Measurements from ENCODE around the gene NT5M. TPM values are rescaled to one million over a fixed set of nuclear protein-coding genes. Genes with fewer than 3 reads are reported as not detected.

NT5M gene
- polyA plus RNA-seq, 1 donor, result 3.1 TPM

- Histone ChIP-seq H3K9me3 (ENCODE audit: control insufficient read depth, low read depth, low read length) (no peaks in the 10 kb centered on the region), H3K36me3 (ENCODE audit: control insufficient read depth, insufficient read depth, low read length) (no peaks in the 10 kb centered on the region), H3K4me1 (ENCODE audit: control insufficient read depth, insufficient read depth, low read length) (peaks cover 7% of the 10 kb centered on the region), H3K4me3 (ENCODE audit: low read length) (no peak overlapping the region), H3K27ac (ENCODE audit: low read length) (no peak overlapping the region), H3K27me3 (ENCODE audit: control insufficient read depth, insufficient read depth, low read length) (no peaks in the 10 kb centered on the region)
- no peak for DNase-seq
- WGBS (ENCODE audit: insufficient coverage, low lambda C conversion rate), result no CpG with 5 or more reads among the region's 12 CpGs
These were observed 62.4 kb downstream of the NT5M start for GRCh38 chr17:17365476-17366110.

- H3K4me1 ChIP-seq (ENCODE audit: control insufficient read depth, insufficient read depth, low read length), result peaks cover 12% of the 10 kb centered on the region
- no peak for DNase-seq
- no CpG with 5 or more reads among the region's 1 CpG for WGBS (ENCODE audit: insufficient coverage, low lambda C conversion rate)
- no peak overlapping the region for H3K27ac ChIP-seq (ENCODE audit: low read length)
- no peaks in the 10 kb centered on the region for H3K36me3 ChIP-seq (ENCODE audit: control insufficient read depth, insufficient read depth, low read length)
- H3K27me3 ChIP-seq (ENCODE audit: control insufficient read depth, insufficient read depth, low read length), result no peaks in the 10 kb centered on the region
- H3K9me3 ChIP-seq (ENCODE audit: control insufficient read depth, low read depth, low read length), result no peaks in the 10 kb centered on the region
- H3K4me3 ChIP-seq (ENCODE audit: low read length), result no peak overlapping the region
These were observed 63.1 kb downstream of the NT5M start for GRCh38 chr17:17366235-17366634.

DNA sequence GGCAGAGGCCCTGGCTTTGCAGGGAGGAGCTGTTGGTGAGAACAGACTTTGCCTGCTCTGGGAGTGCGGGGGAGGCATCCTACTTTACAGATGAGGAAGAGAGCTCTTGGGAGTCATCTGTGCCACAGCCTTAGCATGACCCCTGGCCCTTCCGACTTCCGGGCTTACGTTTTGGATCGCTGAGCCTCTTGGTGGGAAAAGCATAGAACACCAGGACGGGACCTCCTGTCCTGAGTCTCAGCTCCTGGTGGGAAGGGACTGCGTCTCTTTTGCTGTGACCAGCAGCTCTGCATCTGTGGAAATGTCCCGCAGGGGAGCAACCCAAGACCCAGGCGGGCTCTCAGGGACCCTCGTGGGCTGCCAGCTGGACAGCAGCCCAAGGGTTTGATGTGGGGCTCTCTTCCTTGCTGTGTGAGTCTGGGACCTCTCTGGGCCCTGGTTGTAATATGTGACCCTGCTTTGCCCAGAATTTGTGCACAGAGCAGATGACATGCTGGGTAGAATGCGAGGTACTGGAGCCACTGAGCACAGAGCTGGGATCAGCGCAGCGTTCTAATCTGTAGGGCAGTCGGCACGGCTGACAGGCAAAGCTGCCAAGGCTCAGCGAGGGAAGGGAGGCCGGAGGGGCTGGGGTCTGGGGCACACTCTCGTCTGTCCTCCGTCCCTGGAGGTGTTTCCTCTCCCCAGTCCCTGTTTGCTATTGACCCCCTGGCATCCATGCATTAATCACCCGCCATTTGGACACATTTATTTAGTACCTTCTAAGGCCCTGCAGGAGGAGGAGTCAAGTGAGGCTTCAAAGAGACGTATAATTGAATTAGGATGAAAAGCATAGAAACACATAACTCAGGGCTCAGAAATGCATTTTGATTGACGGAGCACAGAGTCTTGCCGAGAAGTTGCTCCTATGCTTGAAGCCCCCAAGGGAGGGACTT is 64.0 kb downstream of the NT5M start:
- H3K4me1 ChIP-seq (ENCODE audit: control insufficient read depth, insufficient read depth, low read length), result peaks cover 13% of the 10 kb centered on the region
- H3K4me3 ChIP-seq (ENCODE audit: low read length), result no peak overlapping the region
- H3K27me3 ChIP-seq (ENCODE audit: control insufficient read depth, insufficient read depth, low read length), result no peaks in the 10 kb centered on the region
- no peaks in the 10 kb centered on the region for H3K9me3 ChIP-seq (ENCODE audit: control insufficient read depth, low read depth, low read length)
- no peaks in the 10 kb centered on the region for H3K36me3 ChIP-seq (ENCODE audit: control insufficient read depth, insufficient read depth, low read length)
- no peak for DNase-seq
- 100% methylated on average over 1 of the region's 23 CpGs for WGBS (ENCODE audit: insufficient coverage, low lambda C conversion rate)
- no peak overlapping the region for H3K27ac ChIP-seq (ENCODE audit: low read length)

GRCh38 chr17:17367931-17368330 is 64.8 kb downstream of the NT5M start:
- Histone ChIP-seq H3K9me3 (ENCODE audit: control insufficient read depth, low read depth, low read length) (no peaks in the 10 kb centered on the region), H3K27me3 (ENCODE audit: control insufficient read depth, insufficient read depth, low read length) (no peaks in the 10 kb centered on the region), H3K4me3 (ENCODE audit: low read length) (no peak overlapping the region), H3K4me1 (ENCODE audit: control insufficient read depth, insufficient read depth, low read length) (peaks cover 13% of the 10 kb centered on the region), H3K36me3 (ENCODE audit: control insufficient read depth, insufficient read depth, low read length) (no peaks in the 10 kb centered on the region), H3K27ac (ENCODE audit: low read length) (no peak overlapping the region)
- WGBS (ENCODE audit: insufficient coverage, low lambda C conversion rate), result no CpG with 5 or more reads among the region's 5 CpGs
- DNase-seq, result no peak

GRCh38 chr17:17370711-17371110 is 67.5 kb downstream of the NT5M start:
- no peaks in the 10 kb centered on the region for H3K36me3 ChIP-seq (ENCODE audit: control insufficient read depth, insufficient read depth, low read length)
- DNase-seq, result no peak
- H3K4me1 ChIP-seq (ENCODE audit: control insufficient read depth, insufficient read depth, low read length), result peaks cover 13% of the 10 kb centered on the region
- WGBS (ENCODE audit: insufficient coverage, low lambda C conversion rate), result no CpG with 5 or more reads among the region's 6 CpGs
- no peaks in the 10 kb centered on the region for H3K9me3 ChIP-seq (ENCODE audit: control insufficient read depth, low read depth, low read length)
- H3K27ac ChIP-seq (ENCODE audit: low read length), result no peak overlapping the region
- no peaks in the 10 kb centered on the region for H3K27me3 ChIP-seq (ENCODE audit: control insufficient read depth, insufficient read depth, low read length)
- no peak overlapping the region for H3K4me3 ChIP-seq (ENCODE audit: low read length)

- no peaks in the 10 kb centered on the region for H3K9me3 ChIP-seq (ENCODE audit: control insufficient read depth, low read depth, low read length)
- no peak overlapping the region for H3K4me3 ChIP-seq (ENCODE audit: low read length)
- peaks cover 13% of the 10 kb centered on the region for H3K4me1 ChIP-seq (ENCODE audit: control insufficient read depth, insufficient read depth, low read length)
- WGBS (ENCODE audit: insufficient coverage, low lambda C conversion rate), result no CpG with 5 or more reads among the region's 11 CpGs
- DNase-seq, result no peak
- no peaks in the 10 kb centered on the region for H3K36me3 ChIP-seq (ENCODE audit: control insufficient read depth, insufficient read depth, low read length)
- H3K27ac ChIP-seq (ENCODE audit: low read length), result no peak overlapping the region
- no peaks in the 10 kb centered on the region for H3K27me3 ChIP-seq (ENCODE audit: control insufficient read depth, insufficient read depth, low read length)
These were observed 69.8 kb downstream of the NT5M start for GRCh38 chr17:17372856-17373520.

DNA sequence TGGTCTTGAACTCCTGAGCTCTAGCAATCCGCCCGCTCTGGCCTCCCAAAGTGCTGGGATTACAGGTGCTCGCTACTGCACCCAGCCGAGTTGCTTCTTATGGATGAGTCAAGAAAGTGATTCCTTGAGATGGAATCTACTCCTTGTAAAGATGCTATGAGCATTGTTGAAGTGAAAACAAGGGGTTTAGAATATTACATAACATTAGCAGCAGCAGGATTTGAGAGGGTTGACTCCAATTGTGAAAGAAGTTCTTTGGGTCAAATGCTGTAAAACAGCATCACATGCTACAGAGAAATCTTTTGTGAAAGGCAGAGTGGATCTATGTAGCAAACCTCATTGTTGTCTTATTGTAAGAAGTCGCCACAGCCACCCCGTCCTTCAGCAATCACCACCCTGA is 72.7 kb downstream of the NT5M start:
- no peaks in the 10 kb centered on the region for H3K36me3 ChIP-seq (ENCODE audit: control insufficient read depth, insufficient read depth, low read length)
- H3K27ac ChIP-seq (ENCODE audit: low read length), result no peak overlapping the region
- H3K9me3 ChIP-seq (ENCODE audit: control insufficient read depth, low read depth, low read length), result no peaks in the 10 kb centered on the region
- DNase-seq, result no peak
- H3K4me3 ChIP-seq (ENCODE audit: low read length), result no peak overlapping the region
- peaks cover 15% of the 10 kb centered on the region for H3K27me3 ChIP-seq (ENCODE audit: control insufficient read depth, insufficient read depth, low read length)
- no CpG with 5 or more reads among the region's 6 CpGs for WGBS (ENCODE audit: insufficient coverage, low lambda C conversion rate)
- H3K4me1 ChIP-seq (ENCODE audit: control insufficient read depth, insufficient read depth, low read length), result peaks cover 4% of the 10 kb centered on the region

DNA sequence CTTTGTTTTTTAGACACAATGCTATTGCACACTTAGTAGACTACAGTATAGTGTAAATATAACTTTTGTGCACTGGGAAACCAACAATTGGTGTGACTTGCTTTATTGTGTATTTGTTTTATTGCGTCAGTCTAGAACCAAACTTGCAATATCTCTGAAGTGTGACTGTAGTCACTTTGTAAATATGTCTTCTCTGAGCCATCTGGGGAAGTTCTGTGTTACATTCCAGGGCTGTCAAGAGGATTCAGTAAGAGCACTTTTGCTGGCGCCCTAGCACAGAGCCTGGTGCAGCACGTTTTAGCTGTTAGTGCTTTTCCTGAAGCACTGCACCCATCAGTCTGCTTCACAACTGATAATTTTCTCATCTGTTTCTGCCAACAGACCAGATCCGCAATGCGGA is 73.2 kb downstream of the NT5M start:
- DNase-seq, result no peak
- 80% methylated on average over 1 of the region's 5 CpGs for WGBS (ENCODE audit: insufficient coverage, low lambda C conversion rate)
- H3K36me3 ChIP-seq (ENCODE audit: control insufficient read depth, insufficient read depth, low read length), result no peaks in the 10 kb centered on the region
- H3K9me3 ChIP-seq (ENCODE audit: control insufficient read depth, low read depth, low read length), result no peaks in the 10 kb centered on the region
- no peaks in the 10 kb centered on the region for H3K4me1 ChIP-seq (ENCODE audit: control insufficient read depth, insufficient read depth, low read length)
- H3K4me3 ChIP-seq (ENCODE audit: low read length), result no peak overlapping the region
- peaks cover 19% of the 10 kb centered on the region for H3K27me3 ChIP-seq (ENCODE audit: control insufficient read depth, insufficient read depth, low read length)
- H3K27ac ChIP-seq (ENCODE audit: low read length), result no peak overlapping the region

GRCh38 chr17:17377071-17377967 is 74.1 kb downstream of the NT5M start:
- Histone ChIP-seq H3K27ac (ENCODE audit: low read length) (no peak overlapping the region), H3K9me3 (ENCODE audit: control insufficient read depth, low read depth, low read length) (no peaks in the 10 kb centered on the region), H3K4me3 (ENCODE audit: low read length) (no peak overlapping the region), H3K4me1 (ENCODE audit: control insufficient read depth, insufficient read depth, low read length) (no peaks in the 10 kb centered on the region), H3K27me3 (ENCODE audit: control insufficient read depth, insufficient read depth, low read length) (peaks cover 22% of the 10 kb centered on the region), H3K36me3 (ENCODE audit: control insufficient read depth, insufficient read depth, low read length) (no peaks in the 10 kb centered on the region)
- 90% methylated on average over 3 of the region's 23 CpGs for WGBS (ENCODE audit: insufficient coverage, low lambda C conversion rate)
- DNase-seq, result no peak

Data from large intestine (tissue), 3 donors.